GM21723 (cell line): ENCODE results near the gene TMEM134.
"Not testable (repeated sequence)": the region's sequence is repeated elsewhere in the genome, so short reads cannot be mapped to it uniquely, and the experiment has no call there.

ENCODE experiments used
- ATAC-seq: cut with Tn5 transposase; IDR thresholded peaks from one replicate; pipeline ENCODE4 v1.9.1; 2021; ENCODE audit warnings: mild to moderate bottlenecking, moderate library complexity; ENCODE audit not compliant: unreplicated experiment

TMEM134 gene, protein sequence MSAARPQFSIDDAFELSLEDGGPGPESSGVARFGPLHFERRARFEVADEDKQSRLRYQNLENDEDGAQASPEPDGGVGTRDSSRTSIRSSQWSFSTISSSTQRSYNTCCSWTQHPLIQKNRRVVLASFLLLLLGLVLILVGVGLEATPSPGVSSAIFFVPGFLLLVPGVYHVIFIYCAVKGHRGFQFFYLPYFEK

DNA sequence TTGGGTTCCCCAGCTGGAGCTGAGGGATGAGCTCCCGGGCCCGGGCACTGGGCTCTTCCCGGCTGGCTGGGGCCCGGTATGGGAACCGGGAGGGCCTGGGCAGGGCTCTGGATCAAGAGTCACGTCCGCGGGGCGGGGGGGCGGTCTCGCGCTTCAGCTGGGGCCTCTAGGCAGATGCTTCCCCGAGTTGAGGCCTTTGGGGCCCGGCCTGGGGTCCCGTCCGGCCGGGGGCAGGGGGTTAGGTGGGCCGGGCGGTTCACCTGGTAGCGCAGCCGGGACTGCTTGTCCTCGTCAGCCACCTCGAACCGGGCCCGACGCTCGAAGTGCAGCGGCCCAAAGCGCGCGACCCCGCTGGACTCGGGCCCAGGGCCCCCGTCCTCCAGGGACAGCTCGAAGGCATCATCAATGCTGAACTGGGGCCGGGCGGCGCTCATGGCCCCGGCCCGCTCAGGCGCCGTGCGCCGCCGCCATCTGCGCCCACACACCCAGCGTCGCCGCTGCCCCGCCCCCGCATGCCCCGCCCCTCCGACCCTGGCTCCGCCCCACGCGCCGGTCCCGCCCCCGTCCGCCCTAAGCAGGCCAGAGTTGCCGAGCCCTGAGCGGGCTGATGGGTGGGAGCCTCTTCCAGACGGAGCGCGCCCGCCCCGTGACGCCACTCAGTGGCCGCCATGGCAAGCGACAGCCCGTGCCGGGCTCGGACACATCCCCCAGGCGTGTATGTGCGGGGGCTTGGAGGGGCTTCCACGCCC, at the start of gene TMEM134:
Gene TMEM134, minus strand, starts transcription at position 493 of the 749 bp plus-strand sequence. Its CDS starts 59 bp downstream, at position 434.
- ATAC-seq, result peak; percentile 69

DNA sequence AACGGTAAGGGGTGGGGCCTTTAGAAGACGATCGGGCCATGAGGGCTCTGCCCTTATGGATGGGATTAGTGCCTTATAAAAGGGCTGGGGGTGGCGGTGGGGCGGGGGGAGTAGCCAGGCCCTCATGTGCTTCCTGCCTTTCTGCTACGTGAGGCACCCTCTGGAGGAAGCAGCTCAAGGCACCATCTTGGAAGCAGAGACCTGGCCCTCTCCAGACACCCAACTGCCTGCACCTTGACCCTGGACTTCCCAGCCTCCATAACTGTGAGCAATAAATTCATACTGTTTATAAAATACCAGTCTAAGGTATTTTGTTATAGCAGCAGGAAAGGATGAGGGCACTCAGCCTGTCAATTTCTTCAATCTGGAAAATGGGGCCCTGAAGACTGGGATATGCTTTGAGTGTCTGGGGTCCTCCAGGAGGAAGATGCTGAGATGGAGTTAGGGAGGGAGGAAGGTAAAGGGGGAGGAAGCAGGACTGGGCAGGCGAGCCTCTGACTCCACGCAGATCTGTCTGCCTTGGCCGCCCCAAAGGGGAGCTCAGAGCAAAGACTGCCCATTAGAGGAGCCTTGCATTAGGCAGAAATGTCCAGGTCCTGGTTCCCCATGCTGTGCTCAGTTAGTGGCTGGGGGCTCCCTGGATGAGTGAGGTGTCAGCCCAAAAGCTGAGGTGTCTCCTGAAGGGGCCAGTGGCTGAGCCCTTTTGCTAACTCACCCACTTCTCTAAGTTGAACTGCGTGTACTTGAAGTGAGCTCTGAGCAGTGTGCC, 48.9 kb upstream of the TMEM134 start:
- ATAC-seq, result no peak

DNA sequence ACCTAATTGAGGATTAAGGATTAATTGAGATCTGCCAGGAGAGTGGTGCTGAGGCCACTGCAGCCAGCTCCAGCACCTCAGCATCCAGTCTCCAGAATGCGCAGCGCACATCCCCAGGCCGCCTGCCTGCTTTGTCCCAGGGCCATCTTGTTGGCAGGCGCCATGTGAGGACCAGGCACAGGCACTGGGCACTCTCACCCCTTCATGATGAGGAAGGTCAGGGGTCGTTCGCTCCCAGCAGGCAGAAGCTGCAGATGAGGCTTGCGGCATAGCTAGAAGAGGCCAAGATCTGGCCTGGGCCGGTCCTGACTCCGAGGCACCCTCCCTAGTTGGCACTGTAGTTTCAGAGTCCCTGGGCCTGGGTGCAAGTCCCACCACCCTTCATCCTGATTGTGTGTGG, 47.8 kb upstream of the TMEM134 start:
- no peak for ATAC-seq

DNA sequence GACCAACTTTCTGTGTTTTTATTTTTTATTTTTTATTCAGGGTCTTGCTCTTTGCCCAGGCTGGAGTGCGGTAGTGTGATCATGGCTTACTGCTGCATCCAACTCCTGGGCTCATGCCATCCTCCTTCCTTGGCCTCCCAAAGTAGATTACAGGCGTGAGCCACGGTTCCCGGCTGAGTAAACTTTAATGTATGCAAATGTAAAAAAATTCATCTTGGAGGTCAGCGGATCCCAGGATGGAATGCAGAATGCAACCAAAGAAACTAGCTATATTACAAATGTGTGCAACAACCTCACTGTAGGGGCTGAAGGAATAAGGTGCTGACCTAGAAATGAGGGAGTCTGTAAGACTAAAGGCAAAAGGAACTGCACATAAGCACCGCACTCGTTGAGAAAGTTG, 45.1 kb upstream of the TMEM134 start:
- ATAC-seq, result no peak

DNA sequence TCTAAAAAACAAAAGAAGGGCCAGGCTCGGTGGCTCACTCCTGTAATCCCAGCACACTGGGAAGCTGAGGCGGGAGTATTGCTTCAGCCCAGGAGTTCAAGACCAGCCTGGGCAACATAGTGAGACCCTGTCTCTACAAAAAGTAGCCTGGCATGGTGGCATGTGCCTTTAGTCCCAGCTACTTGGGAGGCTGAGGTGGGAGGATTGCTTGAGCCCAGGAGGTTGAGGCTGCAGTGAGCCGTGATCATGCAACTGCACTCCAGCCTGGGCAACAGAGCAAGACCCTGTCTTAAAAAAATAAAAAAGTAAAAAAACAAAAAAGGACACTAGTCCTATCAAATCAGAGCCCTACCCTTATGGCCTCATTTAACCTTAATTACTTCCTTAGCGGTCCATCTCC, 42.5 kb upstream of the TMEM134 start:
- ATAC-seq, result not testable (repeated sequence)

DNA sequence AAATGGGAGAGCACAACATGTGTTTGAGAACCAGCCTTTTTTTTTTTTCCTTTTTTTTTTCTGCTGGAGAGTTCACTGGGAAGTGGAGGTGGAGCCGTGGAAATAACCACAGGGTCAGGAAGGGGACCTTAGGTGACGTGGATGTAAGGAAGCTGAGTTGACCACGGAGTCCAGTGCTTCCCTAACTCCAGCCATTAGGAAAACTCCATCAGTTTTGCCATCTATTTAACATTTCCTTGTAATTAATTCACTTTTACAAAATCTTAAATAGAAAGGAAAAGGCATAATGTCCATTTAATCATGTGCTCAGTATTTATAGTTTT, 40.9 kb upstream of the TMEM134 start:
- ATAC-seq, result no peak

DNA sequence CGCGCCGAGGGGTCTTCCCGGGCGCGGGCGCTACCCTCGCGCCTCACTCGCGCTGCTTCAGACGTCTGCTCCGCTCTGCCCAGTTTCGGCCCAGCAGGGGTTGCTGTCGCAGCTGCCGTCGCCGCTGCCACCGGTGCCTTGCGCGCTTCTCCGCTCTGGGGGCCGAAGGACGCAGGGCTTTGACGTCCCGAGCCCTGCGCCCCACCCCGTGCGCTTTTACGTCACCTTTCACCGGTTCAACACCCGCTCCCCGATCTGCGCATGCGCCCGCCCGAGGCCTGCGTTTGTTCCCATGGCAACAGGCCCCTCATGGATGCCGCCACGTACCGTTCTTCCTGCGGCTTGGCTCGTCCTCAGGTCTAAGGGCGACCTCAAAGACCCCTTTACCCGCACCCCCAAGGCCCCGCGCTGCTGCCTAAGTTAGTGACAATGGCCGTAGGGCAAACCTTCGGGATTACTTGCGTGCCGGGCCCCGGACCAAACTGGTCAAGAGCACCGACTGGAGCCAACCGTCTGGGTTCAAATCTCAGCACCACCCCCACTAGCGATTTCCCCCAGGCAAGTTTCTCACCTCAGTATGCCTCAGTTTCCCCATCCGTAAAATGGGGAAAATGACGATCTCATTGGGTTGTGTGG, 39.6 kb upstream of the TMEM134 start:
- ATAC-seq, result peak; percentile 38

DNA sequence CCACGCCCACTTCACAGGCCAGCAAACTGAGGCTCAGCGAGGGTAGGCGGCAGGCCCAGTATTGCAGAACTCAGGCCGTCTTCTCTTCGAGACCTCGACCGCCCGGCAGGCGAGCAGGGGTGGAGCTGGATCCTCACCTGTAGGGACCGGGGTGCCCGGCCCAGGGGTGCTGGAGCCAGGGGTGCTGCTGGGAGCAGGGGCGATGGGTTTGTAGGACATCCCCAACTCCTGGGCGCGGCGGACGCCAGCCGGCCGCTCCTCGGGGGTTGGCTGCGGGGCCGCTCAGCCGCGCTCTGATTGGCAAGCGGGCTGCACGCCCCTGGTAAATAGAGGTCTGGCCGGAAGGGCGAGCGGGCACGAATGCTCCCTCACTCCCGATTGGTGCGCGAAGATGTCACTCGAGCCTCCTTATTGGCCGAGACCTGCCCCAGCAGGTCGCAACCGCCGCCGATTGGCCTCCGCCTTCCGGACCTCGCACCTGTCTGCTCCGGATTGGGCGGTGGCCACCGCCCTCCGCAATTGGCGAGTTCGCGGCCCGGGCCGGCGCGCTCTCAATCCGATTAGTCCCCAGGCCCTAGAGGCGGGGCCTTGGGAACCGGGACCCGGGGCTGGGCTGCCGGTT, 38.9 kb upstream of the TMEM134 start, which contains the start of gene CDK2AP2:
Gene CDK2AP2, minus strand, starts transcription at position 299 of the 622 bp plus-strand sequence. Its CDS starts 80 bp downstream, at position 219.
- ATAC-seq, result peak; percentile 67

DNA sequence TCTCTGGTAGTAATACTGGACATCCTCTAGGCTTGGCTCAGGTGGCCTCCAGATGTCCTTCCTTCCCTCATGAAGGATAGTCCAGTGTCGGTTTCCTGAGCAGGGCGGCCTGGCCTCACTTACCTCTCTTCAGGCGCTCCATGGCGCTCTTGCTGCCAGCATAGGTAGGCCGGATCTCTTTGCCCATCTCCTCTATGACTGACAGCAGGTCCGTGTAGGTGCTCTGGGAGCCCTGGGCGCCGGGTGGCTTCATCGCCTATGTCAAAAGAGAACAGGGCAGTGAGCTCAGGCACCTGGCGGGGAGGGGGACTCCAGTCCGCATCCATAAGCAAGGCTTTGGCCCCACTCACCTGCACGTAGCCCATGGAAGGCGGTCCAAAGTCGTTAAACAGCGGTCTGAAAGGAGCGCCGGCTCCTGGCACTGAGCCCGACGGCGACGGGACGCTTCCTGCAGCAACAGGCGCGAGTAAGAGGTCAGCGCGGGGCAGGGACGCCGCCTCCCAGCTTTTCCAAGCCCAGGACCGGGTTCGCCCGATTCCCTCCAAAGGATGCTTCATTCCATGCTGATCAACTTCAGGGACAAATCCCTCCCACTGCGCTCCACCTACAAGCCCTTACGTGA, 38.3 kb upstream of the TMEM134 start:
- ATAC-seq, result no peak

DNA sequence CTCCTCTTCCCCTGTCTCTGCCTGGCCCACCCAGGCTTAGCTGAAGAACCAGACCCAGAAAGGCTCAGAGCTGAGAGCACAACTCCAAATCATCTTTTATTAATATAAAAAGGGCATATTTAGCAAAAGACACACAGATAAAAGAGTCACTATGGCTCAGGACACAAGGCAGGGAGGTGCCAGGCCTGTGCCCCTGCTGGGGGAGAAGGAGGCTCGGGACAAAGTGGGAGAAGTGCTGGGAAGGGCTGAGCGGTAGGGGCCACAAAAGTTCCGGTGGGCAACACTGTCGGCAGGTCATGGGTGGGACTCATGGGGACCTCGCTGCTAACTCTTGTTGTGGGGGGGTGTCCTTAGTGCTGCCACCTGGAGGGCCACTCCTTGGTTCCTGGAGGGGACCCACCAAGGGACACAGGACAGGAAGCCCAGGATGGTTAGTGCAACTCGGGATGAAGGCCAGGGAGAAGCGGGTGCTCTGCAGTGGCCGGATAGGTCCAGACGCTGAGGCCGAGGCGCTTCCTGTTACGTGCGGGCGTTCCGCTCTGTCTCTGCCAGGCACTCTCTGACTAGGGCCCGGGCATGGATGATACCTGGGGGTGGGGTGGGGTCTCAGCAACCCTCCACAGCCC, 37.5 kb upstream of the TMEM134 start:
- no peak for ATAC-seq

DNA sequence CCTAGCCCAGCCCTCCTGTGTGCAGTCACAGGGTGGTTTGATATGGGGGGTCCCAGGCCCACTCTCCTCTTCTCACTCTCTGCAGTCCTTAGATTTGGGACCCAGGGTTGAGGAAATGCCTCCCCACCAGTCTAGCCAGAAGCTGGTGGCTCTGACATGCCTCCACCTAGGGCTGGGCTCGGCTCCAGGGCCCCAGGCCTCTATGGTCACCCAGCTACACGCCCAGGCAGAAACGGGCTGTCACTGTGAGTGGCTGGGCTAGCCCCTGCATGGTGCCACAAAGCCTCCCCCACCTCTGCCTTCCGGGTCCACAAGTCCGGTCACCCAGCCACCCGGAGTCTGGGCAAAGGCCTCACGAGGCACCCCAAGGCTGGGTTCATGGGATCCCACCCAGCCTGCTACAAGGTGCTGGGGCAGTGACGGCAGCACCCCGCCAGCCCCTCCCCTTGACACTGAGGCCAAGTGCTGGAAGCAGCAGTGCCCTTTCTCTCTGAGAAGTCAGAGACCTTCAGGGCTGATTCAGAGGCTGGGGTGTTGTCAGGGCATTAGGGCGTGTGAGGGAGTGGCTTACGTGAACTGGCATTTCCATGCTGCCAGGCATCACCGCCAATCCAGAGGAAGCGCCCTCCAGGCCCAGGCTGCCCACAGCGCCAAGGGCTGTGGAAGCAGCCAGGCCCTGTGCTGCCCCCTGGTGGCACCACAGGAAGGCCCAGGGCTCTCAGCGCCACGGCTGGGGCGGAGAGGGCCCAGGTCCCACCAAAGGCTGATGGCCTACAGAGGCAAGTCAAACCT, 36.8 kb upstream of the TMEM134 start:
- ATAC-seq, result peak; percentile 29

DNA sequence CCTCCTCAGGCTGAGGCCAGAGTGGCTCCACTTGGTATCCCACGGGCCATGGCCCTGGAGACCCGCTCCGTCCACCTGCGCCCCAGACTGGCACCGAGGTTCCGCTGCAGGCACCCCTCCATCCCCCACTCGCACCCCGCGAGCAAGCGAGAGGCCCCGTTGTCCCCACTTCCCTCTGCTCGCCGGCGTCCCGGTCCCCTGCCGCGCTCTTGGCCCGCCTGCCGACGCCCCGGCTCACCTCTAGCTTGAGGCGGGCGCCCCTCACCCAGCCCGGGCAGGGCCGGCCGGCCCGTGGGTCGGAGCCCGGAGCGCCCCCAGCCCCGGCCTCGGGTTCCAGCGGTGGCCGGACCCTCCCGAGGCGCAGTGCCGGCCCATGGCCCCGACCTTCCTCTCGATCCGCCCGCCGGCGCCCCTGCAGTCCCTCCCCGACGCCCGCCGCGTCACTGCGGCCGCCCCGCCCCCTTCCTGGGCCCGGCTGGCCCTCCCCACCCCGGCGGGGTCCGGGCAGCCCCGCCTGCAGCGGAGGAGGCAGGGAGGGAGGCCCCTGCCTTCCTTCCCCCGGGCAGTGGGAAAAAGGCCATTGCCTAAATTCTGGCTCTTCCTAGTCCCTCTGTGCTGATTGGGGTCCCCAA, 36.0 kb upstream of the TMEM134 start, which contains the start of gene PITPNM1:
Gene PITPNM1, minus strand, starts transcription at position 414 of the 632 bp plus-strand sequence. CDS start 1,183 bp downstream, outside the sequence.
- ATAC-seq, result peak; percentile 31

DNA sequence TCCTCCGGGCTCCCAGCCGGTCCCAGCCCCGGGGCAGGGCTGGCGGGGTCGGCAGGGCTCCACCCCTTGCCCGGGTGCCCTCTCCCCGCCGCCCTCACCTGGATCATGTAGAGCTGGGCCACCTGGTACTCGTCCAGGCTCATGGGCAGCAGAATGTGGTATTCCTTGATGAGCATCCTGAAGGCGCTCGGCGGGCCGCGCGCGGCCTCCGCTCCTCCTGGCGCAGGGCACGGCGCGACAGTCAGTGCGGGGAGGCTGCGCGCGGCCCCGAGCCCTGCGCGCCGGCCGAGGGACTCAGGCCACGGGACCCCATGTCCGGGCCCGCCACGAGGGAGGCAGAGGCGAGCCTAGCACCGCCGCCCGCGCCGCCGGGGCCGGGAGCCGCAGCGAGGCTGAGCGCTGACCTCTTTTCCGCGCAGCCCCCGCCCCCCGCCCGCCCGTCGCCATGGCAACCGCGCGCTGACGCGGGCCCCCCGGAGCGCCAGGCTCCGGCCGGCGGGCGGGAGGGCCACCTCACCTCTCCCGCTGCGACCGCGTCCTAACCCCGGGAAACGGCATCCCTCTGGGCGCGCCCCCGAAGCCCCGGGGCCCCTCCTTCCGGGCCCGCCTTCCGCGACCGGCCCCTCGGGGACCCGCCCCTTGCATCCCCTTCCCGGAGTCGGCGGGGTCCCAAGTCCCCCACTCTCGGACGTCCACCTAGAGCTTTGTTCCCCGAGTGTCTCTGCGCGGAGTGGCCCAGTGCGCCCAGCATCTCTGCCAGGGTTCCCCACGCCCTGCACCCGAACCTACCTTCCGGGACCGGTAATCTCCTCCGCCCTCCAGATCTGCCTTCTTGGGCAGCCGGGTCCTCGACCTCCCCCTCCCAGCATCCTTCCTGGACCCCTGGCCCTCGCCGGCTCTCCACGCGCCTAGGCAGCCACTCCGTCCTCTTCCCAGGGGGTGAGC, 35.2 kb upstream of the TMEM134 start:
- ATAC-seq, result no peak

DNA sequence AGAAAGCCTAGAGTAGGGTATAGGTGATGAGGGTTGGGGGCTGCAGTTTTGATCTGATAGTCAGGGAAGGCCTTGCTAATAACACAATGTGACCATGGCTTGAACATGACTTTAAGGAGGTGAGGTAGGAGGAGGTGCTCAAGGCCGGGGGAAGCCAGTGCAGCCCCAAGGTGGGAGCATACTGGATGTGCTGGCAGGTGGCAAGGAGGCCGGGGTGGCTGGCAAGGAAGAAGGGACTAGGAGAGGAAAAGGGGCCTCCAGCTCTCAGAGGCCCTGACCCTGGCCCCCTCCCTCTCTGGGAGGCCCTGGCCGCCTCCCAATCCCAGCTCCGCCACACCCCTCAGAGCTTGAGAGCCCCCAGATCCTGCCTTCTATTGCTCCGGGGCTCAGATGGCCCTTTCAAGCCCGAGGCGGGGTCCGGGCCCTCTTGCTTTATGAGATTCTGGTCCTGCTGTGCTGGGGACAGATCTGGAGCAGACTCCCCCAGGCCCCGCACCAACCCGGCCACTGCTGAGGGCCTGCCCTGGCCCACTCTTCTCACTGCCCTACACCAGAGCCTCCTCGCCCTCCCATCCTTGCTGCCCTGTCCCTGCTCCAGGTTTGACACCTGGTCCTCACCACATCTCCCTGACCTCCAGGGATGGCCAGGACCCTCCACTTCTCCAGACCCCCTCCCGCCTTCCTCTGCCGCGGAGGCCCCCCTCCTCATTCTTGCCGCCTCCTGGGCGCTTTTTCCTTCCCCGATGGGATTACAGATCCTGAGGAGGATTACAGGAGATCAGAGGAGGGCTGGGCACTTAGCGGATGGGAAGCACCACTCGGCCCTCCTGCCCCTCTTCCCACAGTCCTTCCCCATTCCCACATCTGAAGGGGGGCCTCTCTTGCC, 34.3 kb upstream of the TMEM134 start:
- no peak for ATAC-seq

DNA sequence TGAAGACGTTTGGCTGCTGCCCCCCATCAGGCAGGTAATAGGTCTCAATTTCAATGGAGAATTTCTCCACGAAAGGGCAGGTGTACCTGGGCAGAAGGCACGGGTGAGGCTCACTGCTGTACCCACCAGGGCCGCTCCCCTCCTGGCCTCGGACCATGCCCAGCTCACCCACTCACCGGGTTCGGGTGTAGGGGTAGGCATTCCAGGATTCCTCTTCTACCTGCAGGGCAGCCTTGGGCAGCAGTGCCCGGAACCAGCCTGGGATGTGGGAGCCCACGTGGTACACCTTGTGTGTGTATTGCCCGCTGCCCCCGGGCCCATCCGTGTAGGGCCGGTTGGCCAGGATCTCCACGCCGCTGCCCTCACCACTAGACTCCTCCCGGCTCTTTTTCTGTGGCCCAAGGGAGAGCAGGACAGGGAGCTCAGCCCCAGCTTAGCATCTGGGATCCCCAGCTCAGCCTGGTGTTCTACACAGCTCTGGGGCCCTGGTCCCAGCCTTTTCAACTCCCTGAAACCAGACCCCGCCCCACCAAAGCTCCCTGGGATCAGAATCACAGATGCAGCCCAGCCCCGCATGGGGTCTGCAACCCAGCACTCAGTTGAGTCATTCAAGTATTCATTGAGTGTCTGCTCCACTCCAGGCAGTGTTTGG, 33.4 kb upstream of the TMEM134 start:
- ATAC-seq, result no peak

DNA sequence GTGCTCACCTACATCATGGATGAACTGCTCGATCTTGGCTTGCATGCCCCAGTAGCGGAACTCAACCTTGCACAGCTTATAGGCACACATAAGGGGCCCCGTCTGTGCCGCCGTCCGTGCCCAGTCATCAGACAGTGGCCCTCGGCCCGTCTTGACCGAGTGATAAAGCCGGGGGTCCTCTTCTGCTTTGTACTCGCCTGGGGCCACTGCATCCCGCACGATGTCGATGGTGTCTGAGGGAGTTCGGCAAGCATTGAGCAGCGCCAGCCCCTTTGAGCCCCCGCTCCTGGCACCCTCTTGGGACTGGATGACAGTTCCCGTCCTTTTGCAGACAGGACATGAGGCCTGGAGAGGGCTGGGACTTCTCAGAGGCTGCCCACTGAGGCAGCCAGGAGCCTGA, 32.8 kb upstream of the TMEM134 start:
- no peak for ATAC-seq
